DOHH2 (cell line): Measurements from ENCODE around the gene HK1.

Experiments used
- CTCF ChIP-seq: fragments of 200-600 bp; sonication (generic); IDR thresholded peaks from one replicate; pipeline ENCODE4 v1.5.1; 2014; ENCODE audit warnings: antibody characterized with exemption, mild to moderate bottlenecking, low read depth, low read length; ENCODE audit not compliant: poor library complexity, severe bottlenecking
- EZH2phosphoT487 ChIP-seq: fragments of 200-600 bp; sonication (generic); IDR thresholded peaks from 2 replicates; pipeline ENCODE4 v1.6.1; 2017; ENCODE audit warnings: borderline replicate concordance, mild to moderate bottlenecking, antibody characterized with exemption, low read length, moderate library complexity, mixed read lengths

GRCh38 chr10:69372126-69372980 is 94.1 kb downstream of the HK1 start:
- TF ChIP-seq CTCF (no peak), EZH2phosphoT487 (no peak)
